Erythroblast (primary cell): ENCODE results near the gene TSPAN19.

ENCODE experiments used
- DNase-seq, 2 experiments: peaks; one replicate each; lab custom pipeline; 2025; lab: John Stamatoyannopoulos, UW
- GATA1 ChIP-seq: IDR thresholded peaks from 2 replicates; pipeline ENCODE4 v1.6.1; 2011; ENCODE audit warnings: low read depth, mild to moderate bottlenecking, control low read depth, low read length, moderate library complexity
- POLR2A ChIP-seq: IDR thresholded peaks from 2 replicates; pipeline ENCODE4 v1.6.1; 2011; ENCODE audit warnings: mild to moderate bottlenecking, low read length

Gene TSPAN19

DNA sequence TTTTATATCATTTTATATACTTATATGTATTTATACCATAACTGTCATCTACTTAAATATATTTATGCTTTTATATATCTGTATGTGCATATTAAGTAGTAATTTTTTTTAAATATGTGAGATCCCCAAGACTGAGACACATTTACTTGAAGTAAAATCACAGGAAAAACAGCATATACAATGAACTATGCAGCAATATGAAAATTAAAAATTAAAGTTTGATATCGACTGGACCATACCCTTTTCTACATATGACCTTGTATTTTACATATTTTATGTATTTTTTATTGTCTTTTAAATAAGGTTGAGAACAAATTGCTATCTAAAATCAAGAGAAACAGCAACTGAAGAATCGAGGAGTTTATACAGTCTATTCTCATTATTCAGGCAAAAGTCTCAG is 50.0 kb downstream of the TSPAN19 start:
- TF ChIP-seq POLR2A (no peak), GATA1 (no peak)
- no peak for DNase-seq

GRCh38 chr12:84983289-84983688 is 52.8 kb downstream of the TSPAN19 start:
- TF ChIP-seq POLR2A, result no peak
- no peak for DNase-seq

GRCh38 chr12:84982888-84983287 is 53.2 kb downstream of the TSPAN19 start:
- no peak for DNase-seq
- no peak for TF ChIP-seq GATA1
- TF ChIP-seq POLR2A, result no peak

- DNase-seq, result no peak
These were observed 57.2 kb downstream of the TSPAN19 start for GRCh38 chr12:84978921-84979320.

GRCh38 chr12:84976133-84976532 is 59.9 kb downstream of the TSPAN19 start:
- no peak for TF ChIP-seq POLR2A
- no peak for TF ChIP-seq GATA1
- DNase-seq, result no peak

More at GRCh38 chr12:84978921-84979320, 57.2 kb downstream of the TSPAN19 start:
- TF ChIP-seq GATA1 (no peak), POLR2A (no peak)

DNA sequence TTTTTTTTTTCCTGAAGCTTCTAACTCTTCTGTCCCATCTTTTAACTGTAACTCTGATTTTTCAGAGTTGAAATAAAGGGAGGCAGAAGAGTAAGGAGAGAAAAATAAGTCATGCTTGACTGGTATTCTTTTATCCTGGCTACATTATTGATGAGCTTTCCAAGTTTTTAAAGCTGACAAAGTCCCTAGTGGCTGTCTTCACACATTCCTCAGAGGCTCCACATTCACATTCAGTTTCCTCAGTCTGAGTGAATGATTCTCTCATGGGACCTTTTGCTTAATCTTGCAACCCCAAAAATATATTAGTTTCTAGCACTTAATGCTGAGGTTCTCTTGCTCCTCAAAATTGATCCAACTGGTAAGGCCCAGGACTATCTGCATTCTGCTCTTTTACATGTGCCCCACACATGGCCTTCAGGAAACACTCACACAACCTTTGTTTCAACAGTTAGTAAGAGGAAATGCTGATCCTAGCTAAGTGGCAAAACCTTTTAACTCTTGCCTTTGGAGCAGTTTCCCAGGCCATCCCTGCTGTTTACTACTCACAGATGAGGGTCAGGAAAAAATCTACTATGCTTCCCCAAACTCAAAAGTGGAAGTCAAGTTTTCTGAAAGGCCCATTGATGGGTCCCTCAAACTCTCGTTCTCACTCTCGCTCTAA is 61.8 kb downstream of the TSPAN19 start:
- TF ChIP-seq POLR2A, result no peak
- TF ChIP-seq GATA1, result no peak
- no peak for DNase-seq

- TF ChIP-seq POLR2A (no peak), GATA1 (no peak)
- no peak for DNase-seq
These were observed 63.1 kb downstream of the TSPAN19 start for GRCh38 chr12:84973026-84973425.

GRCh38 chr12:84969226-84969625 is 66.9 kb downstream of the TSPAN19 start:
- no peak for TF ChIP-seq POLR2A
- TF ChIP-seq GATA1, result no peak
- no peak for DNase-seq
